Neural progenitor cell (in vitro differentiated cells): Measurements from ENCODE around the gene PRR12. TPM values are rescaled to one million over a fixed set of nuclear protein-coding genes. Genes with fewer than 3 reads are reported as not detected.

Experiments used
- DNase-seq: peaks from one replicate; pipeline ENCODE4 v3.0.0-alpha.2; 2016; ENCODE audit warnings: low spot score
- H2AFZ ChIP-seq: fragments of 200-600 bp; sonication (generic); replicated peaks from 2 replicates; pipeline ENCODE4 v1.6.1; 2016; ENCODE audit warnings: antibody characterized with exemption
- H3F3A ChIP-seq: fragments of 200-600 bp; sonication (generic); 2 replicates; pipeline ENCODE4 v1.6.1; 2016; ENCODE audit warnings: antibody characterized with exemption, low read depth
- H3K27ac ChIP-seq: fragments of 200-600 bp; sonication (generic); 2 replicates; pipeline ENCODE4 v1.5.1; 2016; ENCODE audit warnings: mild to moderate bottlenecking
- H3K27me3 ChIP-seq: fragments of 200-600 bp; sonication (generic); 2 replicates; pipeline ENCODE4 v1.6.1; 2016; ENCODE audit warnings: mild to moderate bottlenecking, moderate library complexity
- H3K36me3 ChIP-seq: fragments of 200-600 bp; sonication (generic); 2 replicates; pipeline ENCODE4 v1.5.1; 2016
- H3K4me1 ChIP-seq: fragments of 200-600 bp; sonication (generic); 2 replicates; pipeline ENCODE4 v1.6.1; 2016; ENCODE audit warnings: mixed run types
- H3K4me2 ChIP-seq: fragments of 200-600 bp; sonication (generic); 2 replicates; pipeline ENCODE4 v1.6.1; 2016
- H3K4me3 ChIP-seq: fragments of 200-600 bp; sonication (generic); 2 replicates; pipeline ENCODE4 v1.5.1; 2016
- H3K79me2 ChIP-seq: fragments of 200-600 bp; sonication (generic); 2 replicates; pipeline ENCODE4 v1.6.1; 2016; ENCODE audit warnings: low read depth
- H3K9ac ChIP-seq: fragments of 200-600 bp; sonication (generic); 2 replicates; pipeline ENCODE4 v1.6.1; 2016
- H3K9me3 ChIP-seq: fragments of 200-600 bp; sonication (generic); 2 replicates; pipeline ENCODE4 v1.5.1; 2016; ENCODE audit warnings: low read depth
- H4K20me1 ChIP-seq: fragments of 200-600 bp; sonication (generic); 2 replicates; pipeline ENCODE4 v1.6.1; 2016; ENCODE audit warnings: low read depth
- H3K27ac Mint-ChIP-seq: 3 replicates; pipeline ENCODE4 v1.8.0; 2021; ENCODE audit warnings: mixed read lengths
- H3K27me3 Mint-ChIP-seq: 2 replicates; pipeline ENCODE4 v1.8.0; 2022; ENCODE audit warnings: low read depth, mild to moderate bottlenecking, inconsistent platforms, moderate library complexity, mixed read lengths; ENCODE audit not compliant: insufficient read depth
- H3K36me3 Mint-ChIP-seq: 3 replicates; pipeline ENCODE4 v1.8.0; 2021; ENCODE audit warnings: mixed read lengths
- H3K4me1 Mint-ChIP-seq: 3 replicates; pipeline ENCODE4 v1.8.0; 2021; ENCODE audit warnings: mixed read lengths
- H3K4me3 Mint-ChIP-seq: 3 replicates; pipeline ENCODE4 v1.8.0; 2021; ENCODE audit warnings: mild to moderate bottlenecking, moderate library complexity, mixed read lengths
- H3K9me3 Mint-ChIP-seq: 3 replicates; pipeline ENCODE4 v1.8.0; 2020; ENCODE audit warnings: mixed read lengths
- EZH2 ChIP-seq: fragments of 200-600 bp; sonication (generic); IDR thresholded peaks from 2 replicates; pipeline ENCODE4 v1.6.1; 2017; ENCODE audit warnings: antibody characterized with exemption, mild to moderate bottlenecking, moderate library complexity
- EZH2phosphoT487 ChIP-seq: fragments of 200-600 bp; sonication (generic); IDR thresholded peaks from 2 replicates; pipeline ENCODE4 v1.6.1; 2017; ENCODE audit warnings: antibody characterized with exemption
- total RNA-seq: library from RNA; depleted of rRNA; stranded (reverse); fragments of >200 nt; gene quantifications from 2 replicates; pipeline ENCODE4 v1.2.3, GENCODE V29; 2015; ENCODE audit warnings: low replicate concordance
- TF ChIP-seq, protein P1 (sequence below): fragments of 200-600 bp; sonication (generic); IDR thresholded peaks from 2 replicates; pipeline ENCODE4 v1.5.1; 2017; ENCODE audit warnings: antibody characterized with exemption, mild to moderate bottlenecking

PRR12 gene
- total RNA-seq, 1 donor from 2014 or later: 3.2 TPM

- Mint-ChIP-seq H3K27ac (peak overlapping the region; percentile 60), H3K36me3 (peaks cover 28% of the 10 kb centered on the region), H3K9me3 (no peaks in the 10 kb centered on the region), H3K27me3 (peaks cover 12% of the 10 kb centered on the region), H3K4me1 (no peaks in the 10 kb centered on the region), H3K4me3 (peak overlapping the region; percentile 33)
- Histone ChIP-seq H3K27me3 (no peaks in the 10 kb centered on the region), H3K4me2 (no peak overlapping the region), H3K4me3 (no peak overlapping the region), H3K36me3 (no peaks in the 10 kb centered on the region), H3K27ac (no peak overlapping the region), H4K20me1 (peaks cover 89% of the 10 kb centered on the region), H2AFZ (no peak overlapping the region), H3K9me3 (no peaks in the 10 kb centered on the region), H3K4me1 (no peaks in the 10 kb centered on the region), H3F3A (no peaks in the 10 kb centered on the region), H3K79me2 (peaks cover 94% of the 10 kb centered on the region), H3K9ac (no peak overlapping the region)
- no peak for DNase-seq
- TF ChIP-seq EZH2phosphoT487 (no peak), EZH2 (no peak)
- TF ChIP-seq, protein P1, sequence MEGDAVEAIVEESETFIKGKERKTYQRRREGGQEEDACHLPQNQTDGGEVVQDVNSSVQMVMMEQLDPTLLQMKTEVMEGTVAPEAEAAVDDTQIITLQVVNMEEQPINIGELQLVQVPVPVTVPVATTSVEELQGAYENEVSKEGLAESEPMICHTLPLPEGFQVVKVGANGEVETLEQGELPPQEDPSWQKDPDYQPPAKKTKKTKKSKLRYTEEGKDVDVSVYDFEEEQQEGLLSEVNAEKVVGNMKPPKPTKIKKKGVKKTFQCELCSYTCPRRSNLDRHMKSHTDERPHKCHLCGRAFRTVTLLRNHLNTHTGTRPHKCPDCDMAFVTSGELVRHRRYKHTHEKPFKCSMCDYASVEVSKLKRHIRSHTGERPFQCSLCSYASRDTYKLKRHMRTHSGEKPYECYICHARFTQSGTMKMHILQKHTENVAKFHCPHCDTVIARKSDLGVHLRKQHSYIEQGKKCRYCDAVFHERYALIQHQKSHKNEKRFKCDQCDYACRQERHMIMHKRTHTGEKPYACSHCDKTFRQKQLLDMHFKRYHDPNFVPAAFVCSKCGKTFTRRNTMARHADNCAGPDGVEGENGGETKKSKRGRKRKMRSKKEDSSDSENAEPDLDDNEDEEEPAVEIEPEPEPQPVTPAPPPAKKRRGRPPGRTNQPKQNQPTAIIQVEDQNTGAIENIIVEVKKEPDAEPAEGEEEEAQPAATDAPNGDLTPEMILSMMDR: no peak
These were observed 8.7 kb downstream of the PRR12 start for GRCh38 chr19:49599378-49600295.

- Histone ChIP-seq H3K27ac (no peak overlapping the region), H3K4me1 (no peaks in the 10 kb centered on the region), H3K4me3 (no peak overlapping the region), H4K20me1 (peaks cover 89% of the 10 kb centered on the region), H3F3A (no peaks in the 10 kb centered on the region), H3K9me3 (no peaks in the 10 kb centered on the region), H3K27me3 (no peaks in the 10 kb centered on the region), H3K36me3 (no peaks in the 10 kb centered on the region), H2AFZ (no peak overlapping the region), H3K79me2 (peaks cover 95% of the 10 kb centered on the region), H3K9ac (no peak overlapping the region), H3K4me2 (no peak overlapping the region)
- H3K36me3 Mint-ChIP-seq: peaks cover 28% of the 10 kb centered on the region
- no peak for DNase-seq
- no peak for TF ChIP-seq EZH2
- TF ChIP-seq, protein P1: no peak
- TF ChIP-seq EZH2phosphoT487: no peak
- H3K27me3 Mint-ChIP-seq: peaks cover 12% of the 10 kb centered on the region
- no peaks in the 10 kb centered on the region for H3K9me3 Mint-ChIP-seq
- H3K27ac Mint-ChIP-seq: no peak overlapping the region
- no peaks in the 10 kb centered on the region for H3K4me1 Mint-ChIP-seq
- H3K4me3 Mint-ChIP-seq: no peak overlapping the region
These were observed 10.6 kb downstream of the PRR12 start for GRCh38 chr19:49601482-49602038.

- peak overlapping the region; percentile 68 for H3K4me3 Mint-ChIP-seq
- no peaks in the 10 kb centered on the region for H3K27me3 ChIP-seq
- H3K4me3 ChIP-seq: no peak overlapping the region
- no peaks in the 10 kb centered on the region for H3K4me1 ChIP-seq
- H3K4me1 Mint-ChIP-seq: no peaks in the 10 kb centered on the region
- H4K20me1 ChIP-seq: peaks cover 94% of the 10 kb centered on the region
- H3K4me2 ChIP-seq: no peak overlapping the region
- H3K27ac Mint-ChIP-seq: no peak overlapping the region
- peaks cover 97% of the 10 kb centered on the region for H3K79me2 ChIP-seq
- no peaks in the 10 kb centered on the region for H3K9me3 ChIP-seq
- H2AFZ ChIP-seq: no peak overlapping the region
- H3K36me3 Mint-ChIP-seq: peaks cover 30% of the 10 kb centered on the region
- no peak for DNase-seq
- H3K9me3 Mint-ChIP-seq: no peaks in the 10 kb centered on the region
- no peaks in the 10 kb centered on the region for H3K36me3 ChIP-seq
- H3K27ac ChIP-seq: no peak overlapping the region
- TF ChIP-seq EZH2 (no peak), EZH2phosphoT487 (no peak)
- TF ChIP-seq, protein P1: no peak
- no peaks in the 10 kb centered on the region for H3F3A ChIP-seq
- peaks cover 12% of the 10 kb centered on the region for H3K27me3 Mint-ChIP-seq
- H3K9ac ChIP-seq: no peak overlapping the region
These were observed 11.8 kb downstream of the PRR12 start for GRCh38 chr19:49602806-49603205.
